Activated CD4-positive, alpha-beta memory T cell treated with anti-CD3 and anti-CD28 coated beads for 36 hours (primary cell): ENCODE data around the gene C6orf89. TPM values are rescaled to one million over a fixed set of nuclear protein-coding genes. Genes with fewer than 3 reads are reported as not detected.

Experiments used
- CTCF ChIA-PET: fragments of 350-600 bp; sonication (Branson Sonifier 250); formaldehyde crosslinking; loops from one replicate; lab custom pipeline; 2021; ENCODE audit warnings: antibody characterized with exemption, inconsistent platforms; lab: Charles Lee
- POLR2A ChIA-PET: fragments of 350-600 bp; sonication (Branson Sonifier 250); formaldehyde crosslinking; loops from one replicate; lab custom pipeline; 2021; ENCODE audit warnings: antibody characterized with exemption; lab: Charles Lee
- DNase-seq: peaks from one replicate; pipeline ENCODE4 v3.0.0-alpha.2; 2020
- H3K27ac Mint-ChIP-seq: one replicate; pipeline ENCODE4 v1.8.0; 2021; ENCODE audit warnings: mixed read lengths
- H3K27me3 Mint-ChIP-seq: one replicate; pipeline ENCODE4 v1.8.0; 2021; ENCODE audit warnings: mixed read lengths
- H3K36me3 Mint-ChIP-seq: one replicate; pipeline ENCODE4 v1.8.0; 2021; ENCODE audit warnings: mixed read lengths
- H3K4me1 Mint-ChIP-seq: one replicate; pipeline ENCODE4 v1.8.0; 2021; ENCODE audit warnings: low read depth, mixed read lengths
- H3K4me3 Mint-ChIP-seq: one replicate; pipeline ENCODE4 v1.8.0; 2021; ENCODE audit warnings: mild to moderate bottlenecking, mixed read lengths
- H3K9me3 Mint-ChIP-seq: one replicate; pipeline ENCODE4 v1.8.0; 2021; ENCODE audit warnings: mixed read lengths
- intact Hi-C: fragments of 100-400 bp; cut with micrococcal nuclease; formaldehyde crosslinking; loops from one replicate; pipeline ENCODE4 v1.15.1; 2023
- total RNA-seq, 2 experiments: library from RNA; stranded (reverse); gene quantifications; one replicate each; pipeline ENCODE4 v1.2.3, GENCODE V29; 2021

The C6orf89 gene, protein sequence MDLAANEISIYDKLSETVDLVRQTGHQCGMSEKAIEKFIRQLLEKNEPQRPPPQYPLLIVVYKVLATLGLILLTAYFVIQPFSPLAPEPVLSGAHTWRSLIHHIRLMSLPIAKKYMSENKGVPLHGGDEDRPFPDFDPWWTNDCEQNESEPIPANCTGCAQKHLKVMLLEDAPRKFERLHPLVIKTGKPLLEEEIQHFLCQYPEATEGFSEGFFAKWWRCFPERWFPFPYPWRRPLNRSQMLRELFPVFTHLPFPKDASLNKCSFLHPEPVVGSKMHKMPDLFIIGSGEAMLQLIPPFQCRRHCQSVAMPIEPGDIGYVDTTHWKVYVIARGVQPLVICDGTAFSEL
- 10 to 100 TPM; 29.2 to 29.8 TPM for total RNA-seq

DNA sequence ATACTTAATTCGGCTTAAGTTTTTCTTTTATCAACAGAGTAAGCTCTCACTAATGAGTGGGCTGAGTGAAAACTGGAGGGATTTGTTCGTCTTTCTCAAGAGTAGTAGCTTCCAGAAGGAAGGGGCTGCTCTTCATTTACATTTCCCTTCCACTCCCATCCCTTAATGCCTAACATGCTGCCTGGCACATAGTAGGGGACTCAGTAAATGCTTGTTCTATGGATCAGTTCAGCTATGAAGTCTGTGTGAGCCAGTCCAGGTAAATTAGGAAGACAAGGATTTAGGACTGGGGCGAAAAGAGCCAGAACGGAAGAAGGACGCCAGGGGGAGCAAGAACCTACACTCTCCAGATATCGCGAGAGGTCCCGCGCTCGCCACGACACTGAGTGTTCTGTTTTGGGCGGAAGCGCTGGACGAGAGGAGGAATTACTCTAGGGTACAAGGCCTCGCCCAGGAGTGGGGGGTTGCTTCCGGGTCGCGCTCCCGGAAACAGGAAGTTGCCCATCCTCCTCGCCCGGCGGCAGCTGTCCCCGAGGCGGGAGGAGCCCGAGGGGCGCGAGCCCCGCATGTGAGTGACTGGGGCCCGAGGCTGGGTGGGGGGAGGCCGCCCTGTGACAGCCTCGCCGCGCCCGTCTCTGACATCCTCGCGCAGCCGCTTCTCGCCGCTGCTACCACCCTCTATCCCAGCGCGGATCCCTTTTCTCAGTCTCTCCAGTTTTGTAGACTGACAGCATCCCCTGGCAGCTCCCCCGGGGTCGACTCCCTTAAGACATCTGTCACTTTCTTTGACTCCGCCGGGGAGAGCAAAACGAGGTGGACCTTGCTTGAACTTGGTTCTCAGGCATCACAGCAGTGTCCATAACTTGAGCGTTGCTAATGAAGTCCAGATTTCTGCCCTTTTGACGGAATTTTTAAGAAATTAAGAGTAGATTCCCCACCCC, at the start of gene C6orf89:
C6orf89 (plus strand) TSS at position 492 of the 941 bp plus-strand sequence. CDS start 13,493 bp downstream, outside the sequence.
- DNase-seq: peak; percentile 98
- intact Hi-C loops: loop anchor here (1.0 to 2.0 kb wide), 6 partner anchors 10 to 323 kb away; no protein-coding TSS in a partner anchor
- peak within 1 kb of the TSS; percentile 92 for H3K27ac Mint-ChIP-seq
- H3K27me3 Mint-ChIP-seq: no peaks in the 10 kb centered on the region
- CTCF ChIA-PET: interaction anchor here (0.5 to 8.5 kb wide), 37 partner anchors 9 to 391 kb away, joined by 3 to 138 read pairs (median 4); partner anchors contain the start of genes MTCH1 and PPIL1
- POLR2A ChIA-PET: interaction anchor here (0.6 to 1.7 kb wide), 8 partner anchors 11 to 324 kb away, joined by 3 to 11 read pairs (median 4); partner anchors contain the start of genes MTCH1 and PPIL1
- peak within 1 kb of the TSS; percentile 88 for H3K4me3 Mint-ChIP-seq
- H3K36me3 Mint-ChIP-seq: no peaks in the 10 kb centered on the region
- no peaks in the 10 kb centered on the region for H3K9me3 Mint-ChIP-seq
- peaks cover 36% of the 10 kb centered on the region for H3K4me1 Mint-ChIP-seq

GRCh38 chr6:36836111-36837021, 49.4 kb upstream of the C6orf89 start:
- Mint-ChIP-seq H3K4me3 (no peak overlapping the region), H3K4me1 (peaks cover 8% of the 10 kb centered on the region), H3K27me3 (peaks cover 22% of the 10 kb centered on the region), H3K36me3 (no peaks in the 10 kb centered on the region), H3K9me3 (no peaks in the 10 kb centered on the region), H3K27ac (no peak overlapping the region)
- no peak for DNase-seq
- POLR2A ChIA-PET: no interaction called here
- CTCF ChIA-PET: interaction anchor here (0.9 to 2.1 kb wide), 5 partner anchors 15 to 182 kb away, joined by 3 to 9 read pairs (median 5); no protein-coding TSS in a partner anchor
- intact Hi-C loops: no loop called here

DNA sequence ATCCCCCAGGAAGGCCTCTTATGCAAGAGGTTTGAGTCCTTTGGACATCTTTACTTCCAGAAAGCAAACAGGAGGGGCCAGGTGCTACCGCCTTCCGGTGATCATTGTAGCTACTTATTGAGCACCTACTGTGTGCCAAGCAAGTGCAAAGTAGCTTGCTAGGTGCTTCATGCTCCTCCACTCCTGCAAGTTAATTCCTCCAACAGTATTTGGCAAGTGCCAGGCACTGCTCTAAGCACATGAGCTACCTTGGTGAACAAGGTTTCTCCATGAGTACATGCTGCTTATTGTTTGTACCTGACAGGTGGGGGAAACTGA, 48.8 kb upstream of the C6orf89 start:
- Mint-ChIP-seq H3K4me1 (peaks cover 8% of the 10 kb centered on the region), H3K36me3 (no peaks in the 10 kb centered on the region), H3K27me3 (peaks cover 22% of the 10 kb centered on the region), H3K4me3 (no peak overlapping the region), H3K9me3 (no peaks in the 10 kb centered on the region), H3K27ac (no peak overlapping the region)
- CTCF ChIA-PET: interaction anchor here (0.9 to 1.6 kb wide), 3 partner anchors 16 to 181 kb away, joined by 3 to 5 read pairs (median 4); no protein-coding TSS in a partner anchor
- intact Hi-C loops: no loop called here
- POLR2A ChIA-PET: no interaction called here
- DNase-seq: no peak

GRCh38 chr6:36837686-36838085, 48.1 kb upstream of the C6orf89 start:
- DNase-seq: no peak
- no peaks in the 10 kb centered on the region for H3K36me3 Mint-ChIP-seq
- no peak overlapping the region for H3K27ac Mint-ChIP-seq
- CTCF ChIA-PET: interaction anchor here (0.6 to 1.6 kb wide), 3 partner anchors 15 to 180 kb away, joined by 3 to 5 read pairs (median 4); no protein-coding TSS in a partner anchor
- no peaks in the 10 kb centered on the region for H3K9me3 Mint-ChIP-seq
- intact Hi-C loops: no loop called here
- H3K4me1 Mint-ChIP-seq: peaks cover 8% of the 10 kb centered on the region
- POLR2A ChIA-PET: no interaction called here
- H3K27me3 Mint-ChIP-seq: peaks cover 22% of the 10 kb centered on the region
- H3K4me3 Mint-ChIP-seq: no peak overlapping the region

- intact Hi-C loops: no loop called here
- Mint-ChIP-seq H3K4me3 (peak within 1 kb of the TSS; percentile 72), H3K27ac (no peak within 1 kb of the TSS), H3K9me3 (no peaks in the 10 kb centered on the region), H3K36me3 (no peaks in the 10 kb centered on the region), H3K27me3 (peaks cover 22% of the 10 kb centered on the region), H3K4me1 (peaks cover 8% of the 10 kb centered on the region)
- ChIA-PET CTCF (interaction anchor here (0.6 kb wide), 1 partner anchor 65 kb away, joined by 4 read pairs; no protein-coding TSS in a partner anchor), POLR2A (no interaction called here)
- DNase-seq: peak; percentile 16
Measured at GRCh38 chr6:36838896-36839748, 46.6 kb upstream of the C6orf89 start, which contains the start of gene CPNE5. TSS of gene CPNE5 (minus strand) at chr6:36839444. CDS start at chr6:36839377, 67 bp downstream.

GRCh38 chr6:36839749-36840431, 45.9 kb upstream of the C6orf89 start:
- H3K9me3 Mint-ChIP-seq: no peaks in the 10 kb centered on the region
- no peak overlapping the region for H3K27ac Mint-ChIP-seq
- POLR2A ChIA-PET: interaction anchor here (1.0 kb wide), 1 partner anchor 9 kb away, joined by 3 read pairs; no protein-coding TSS in a partner anchor
- CTCF ChIA-PET: interaction anchor here (1.0 to 1.5 kb wide), 2 partner anchors 57 to 178 kb away, joined by 4 read pairs; no protein-coding TSS in a partner anchor
- H3K4me3 Mint-ChIP-seq: peak overlapping the region; percentile 72
- H3K36me3 Mint-ChIP-seq: no peaks in the 10 kb centered on the region
- intact Hi-C loops: no loop called here
- H3K27me3 Mint-ChIP-seq: peaks cover 22% of the 10 kb centered on the region
- DNase-seq: peak; percentile 41
- peaks cover 8% of the 10 kb centered on the region for H3K4me1 Mint-ChIP-seq

DNA sequence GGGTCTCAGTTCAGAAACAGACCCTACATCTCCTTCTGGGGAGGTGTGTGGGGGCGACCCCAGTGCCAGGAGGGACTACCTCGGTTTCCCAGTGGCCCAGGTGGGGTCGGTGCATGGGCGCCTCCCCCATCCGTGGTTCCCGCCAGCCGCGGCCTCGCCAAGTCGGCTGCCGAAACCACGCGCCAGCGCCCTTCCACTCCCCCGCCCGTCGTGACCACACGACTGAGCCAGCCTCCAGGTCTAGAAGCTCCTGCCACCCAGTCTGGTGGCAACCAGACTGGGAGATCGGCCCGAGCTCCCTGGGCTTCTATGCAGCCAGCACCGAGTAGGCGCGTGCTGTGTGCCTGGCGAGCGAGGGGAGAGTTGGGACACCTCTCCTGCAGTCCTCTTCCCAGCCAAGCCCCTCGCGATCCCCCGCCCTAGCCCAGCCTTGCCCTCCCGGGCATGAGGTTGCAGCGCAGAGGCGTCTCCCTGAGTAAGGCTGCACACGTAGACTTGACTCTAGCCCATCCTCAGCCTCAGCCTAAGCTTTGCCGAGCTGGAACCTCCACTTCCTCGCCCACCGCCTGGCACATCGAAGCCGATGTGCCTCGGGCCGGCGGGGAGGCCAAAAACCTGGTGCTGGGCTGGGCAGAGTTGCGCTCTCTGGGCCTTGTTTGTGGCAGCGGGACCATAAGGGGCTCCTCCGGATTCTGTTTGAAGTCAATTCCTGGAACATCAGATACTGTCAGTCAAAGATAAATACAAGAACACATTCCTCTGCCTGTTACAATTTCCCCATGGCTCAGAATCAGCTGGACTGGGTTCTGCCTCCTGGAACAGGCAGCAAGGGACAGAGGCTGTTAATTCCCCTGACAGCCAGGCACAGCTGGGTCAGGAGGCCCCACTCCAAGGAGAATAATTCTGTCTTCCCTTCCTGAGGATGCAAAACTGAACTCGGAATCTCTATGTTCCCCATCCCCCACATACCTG, 45.0 kb upstream of the C6orf89 start:
- H3K27ac Mint-ChIP-seq: no peak overlapping the region
- POLR2A ChIA-PET: interaction anchor here (1.0 kb wide), 1 partner anchor 8 kb away, joined by 3 read pairs; no protein-coding TSS in a partner anchor
- peaks cover 22% of the 10 kb centered on the region for H3K27me3 Mint-ChIP-seq
- intact Hi-C loops: no loop called here
- peaks cover 8% of the 10 kb centered on the region for H3K4me1 Mint-ChIP-seq
- H3K4me3 Mint-ChIP-seq: peak overlapping the region; percentile 72
- no peaks in the 10 kb centered on the region for H3K9me3 Mint-ChIP-seq
- CTCF ChIA-PET: interaction anchor here (1.0 to 1.5 kb wide), 2 partner anchors 58 to 177 kb away, joined by 4 read pairs; no protein-coding TSS in a partner anchor
- DNase-seq: peak; percentile 41
- no peaks in the 10 kb centered on the region for H3K36me3 Mint-ChIP-seq

- Mint-ChIP-seq H3K4me3 (no peak overlapping the region), H3K36me3 (no peaks in the 10 kb centered on the region), H3K27me3 (peaks cover 22% of the 10 kb centered on the region), H3K9me3 (no peaks in the 10 kb centered on the region), H3K27ac (no peak overlapping the region), H3K4me1 (peaks cover 8% of the 10 kb centered on the region)
- ChIA-PET POLR2A (no interaction called here), CTCF (no interaction called here)
- intact Hi-C loops: no loop called here
- DNase-seq: no peak
Measured at GRCh38 chr6:36841756-36842155, 44.0 kb upstream of the C6orf89 start.

- H3K9me3 Mint-ChIP-seq: no peaks in the 10 kb centered on the region
- H3K27me3 Mint-ChIP-seq: peaks cover 17% of the 10 kb centered on the region
- no peak overlapping the region for H3K4me3 Mint-ChIP-seq
- no peak overlapping the region for H3K27ac Mint-ChIP-seq
- ChIA-PET POLR2A (no interaction called here), CTCF (no interaction called here)
- no peaks in the 10 kb centered on the region for H3K36me3 Mint-ChIP-seq
- H3K4me1 Mint-ChIP-seq: peaks cover 8% of the 10 kb centered on the region
- DNase-seq: no peak
- intact Hi-C loops: no loop called here
Measured at GRCh38 chr6:36843170-36843569, 42.6 kb upstream of the C6orf89 start.
